GM12865 (cell line): ENCODE measurements around the gene MORN2.
A peak's percentile ranks its signal among the peaks of the same experiment; 100 is the strongest.
"Not testable (repeated sequence)": the region's sequence is repeated elsewhere in the genome, so short reads cannot be mapped to it uniquely, and the experiment has no call there.

Experiments used
- DNase-seq: peaks from one replicate; pipeline ENCODE4 v3.0.0; 2010; ENCODE audit warnings: low read depth
- H3K4me3 ChIP-seq: 2 replicates; pipeline ENCODE4 v1.5.1; 2011; ENCODE audit warnings: mild to moderate bottlenecking, low read depth, low read length, control low read depth
- TF ChIP-seq, protein P1 (sequence below): IDR thresholded peaks from 2 replicates; pipeline ENCODE4 v1.5.1; 2011; ENCODE audit warnings: low read length, control low read depth, low read depth, inconsistent platforms; ENCODE audit not compliant: insufficient read depth; ENCODE audit errors: missing control alignments

The MORN2 gene

DNA sequence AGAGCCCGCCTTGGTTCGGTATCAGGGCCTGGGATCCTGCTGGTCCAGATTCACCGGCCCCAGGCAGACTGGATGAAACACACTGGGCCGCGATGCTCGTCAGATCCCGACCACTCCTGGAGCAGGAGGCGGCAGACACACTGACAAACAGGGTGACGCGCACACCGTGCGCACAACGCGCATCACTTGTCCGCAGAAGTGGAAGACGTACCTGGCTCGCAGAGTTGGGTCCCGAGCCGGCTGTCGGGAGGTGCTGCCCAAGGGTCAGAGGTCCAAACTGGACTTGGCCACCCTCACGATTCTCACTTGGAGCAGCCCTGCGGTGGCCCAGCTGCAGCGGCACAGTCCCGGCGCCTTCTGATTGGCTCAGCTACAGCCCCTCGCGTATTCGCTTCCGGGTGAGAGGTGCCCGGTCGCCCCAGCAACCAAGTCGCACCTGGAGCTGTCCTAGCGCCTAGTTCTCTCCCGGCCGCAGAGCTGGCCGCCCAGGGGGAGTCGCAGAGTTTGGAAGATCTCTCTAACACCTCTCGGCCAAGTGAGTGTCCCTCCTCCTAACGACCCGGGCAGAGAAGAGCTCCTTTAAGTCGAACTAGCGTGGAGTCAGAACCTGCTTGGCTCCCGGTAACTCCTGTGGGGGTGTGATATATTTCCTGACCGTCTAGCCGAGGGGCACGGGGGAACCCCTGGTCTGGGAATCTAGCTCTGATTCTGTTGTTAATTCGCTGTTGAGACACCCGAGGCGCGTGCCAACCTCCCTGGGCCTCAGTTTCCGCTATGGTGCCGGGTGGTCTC, at the start of gene MORN2, which contains the start of gene DHX57:
Gene MORN2 (plus strand): TSS at position 401 of the 792 bp plus-strand sequence.
Gene DHX57 (minus strand): TSS at position 359 of the 792 bp plus-strand sequence. CDS start 7,529 bp downstream, outside the sequence.
- H3K4me3 ChIP-seq = peak within 1 kb of the TSS; percentile 98
- DNase-seq = peak; percentile 86
- TF ChIP-seq, protein P1, sequence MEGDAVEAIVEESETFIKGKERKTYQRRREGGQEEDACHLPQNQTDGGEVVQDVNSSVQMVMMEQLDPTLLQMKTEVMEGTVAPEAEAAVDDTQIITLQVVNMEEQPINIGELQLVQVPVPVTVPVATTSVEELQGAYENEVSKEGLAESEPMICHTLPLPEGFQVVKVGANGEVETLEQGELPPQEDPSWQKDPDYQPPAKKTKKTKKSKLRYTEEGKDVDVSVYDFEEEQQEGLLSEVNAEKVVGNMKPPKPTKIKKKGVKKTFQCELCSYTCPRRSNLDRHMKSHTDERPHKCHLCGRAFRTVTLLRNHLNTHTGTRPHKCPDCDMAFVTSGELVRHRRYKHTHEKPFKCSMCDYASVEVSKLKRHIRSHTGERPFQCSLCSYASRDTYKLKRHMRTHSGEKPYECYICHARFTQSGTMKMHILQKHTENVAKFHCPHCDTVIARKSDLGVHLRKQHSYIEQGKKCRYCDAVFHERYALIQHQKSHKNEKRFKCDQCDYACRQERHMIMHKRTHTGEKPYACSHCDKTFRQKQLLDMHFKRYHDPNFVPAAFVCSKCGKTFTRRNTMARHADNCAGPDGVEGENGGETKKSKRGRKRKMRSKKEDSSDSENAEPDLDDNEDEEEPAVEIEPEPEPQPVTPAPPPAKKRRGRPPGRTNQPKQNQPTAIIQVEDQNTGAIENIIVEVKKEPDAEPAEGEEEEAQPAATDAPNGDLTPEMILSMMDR = no peak

- H3K4me3 ChIP-seq = not testable (repeated sequence)
- DNase-seq = peak; percentile 41
These were observed 48.1 kb upstream of the MORN2 start for GRCh38 chr2:38827539-38828145.

DNA sequence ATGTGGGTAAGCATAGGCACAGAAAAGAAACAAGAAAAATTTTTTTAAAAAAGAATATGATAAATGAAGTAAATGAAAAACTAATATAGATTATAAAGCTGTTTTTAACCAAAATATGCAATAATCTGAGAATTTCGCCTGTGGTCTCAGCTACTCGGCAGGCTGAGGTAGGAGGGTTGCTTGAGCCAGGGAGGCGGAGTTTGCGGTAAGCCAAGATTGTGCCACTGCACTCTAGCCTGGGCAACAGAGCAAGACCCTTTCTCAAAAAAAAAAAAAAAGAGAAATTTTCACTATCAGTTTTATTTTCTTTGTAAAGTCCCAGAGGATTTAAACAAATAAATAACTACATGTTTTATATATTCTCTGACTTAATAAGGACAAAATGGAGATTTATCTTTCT, 47.3 kb upstream of the MORN2 start:
- no peak overlapping the region for H3K4me3 ChIP-seq
- TF ChIP-seq, protein P1 = no peak
- no peak for DNase-seq

DNA sequence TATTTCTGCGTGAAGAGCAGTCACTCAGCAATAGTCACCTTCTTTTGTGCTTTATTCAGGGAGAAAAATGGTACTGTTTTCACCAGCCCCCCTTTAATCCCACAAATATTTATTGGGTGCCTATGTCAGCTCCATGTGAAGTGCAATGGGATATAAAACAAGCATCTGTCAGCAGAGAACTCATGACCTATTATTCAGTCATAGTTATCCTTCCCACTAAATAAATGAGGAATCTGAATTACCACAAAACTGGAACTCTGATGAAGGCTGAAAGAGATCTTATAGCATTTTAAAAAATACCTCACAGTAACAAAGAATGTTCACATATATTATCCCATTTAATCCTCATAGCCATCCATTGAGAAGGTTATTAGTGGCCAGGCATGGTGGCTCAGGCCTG, 45.8 kb upstream of the MORN2 start:
- TF ChIP-seq, protein P1 = no peak
- H3K4me3 ChIP-seq = no peak overlapping the region
- DNase-seq = no peak

DNA sequence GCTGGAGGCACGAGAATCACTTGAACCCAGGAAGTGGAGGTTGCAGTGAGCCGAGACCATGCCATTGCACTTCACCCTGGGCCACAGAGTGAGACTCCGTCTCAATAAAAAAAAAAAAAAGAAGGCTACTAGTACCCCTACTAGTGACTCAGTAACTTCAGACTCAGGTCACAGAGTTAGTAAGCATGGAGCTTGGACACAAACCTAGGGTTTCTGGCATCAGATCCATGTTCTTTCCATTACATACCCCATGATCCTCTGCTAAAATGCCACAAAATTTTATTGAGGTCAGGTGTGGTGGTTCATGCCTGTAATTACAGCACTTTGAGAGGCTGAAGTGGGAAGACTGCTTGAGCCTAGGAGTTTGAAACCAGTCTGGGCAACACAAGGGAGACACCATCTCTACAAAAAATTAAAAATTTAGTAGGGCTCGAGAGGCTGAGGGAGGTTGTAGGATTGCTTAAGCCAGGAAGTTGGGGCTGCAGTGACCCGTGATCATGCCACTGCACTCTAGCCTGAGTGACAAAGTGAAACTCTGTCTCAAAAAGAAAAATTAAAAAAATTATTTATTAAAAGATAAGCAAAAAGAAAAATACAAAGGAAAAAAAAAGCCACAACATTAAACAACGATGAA, 45.1 kb upstream of the MORN2 start:
- TF ChIP-seq, protein P1 = no peak
- H3K4me3 ChIP-seq = no peak overlapping the region
- no peak for DNase-seq

DNA sequence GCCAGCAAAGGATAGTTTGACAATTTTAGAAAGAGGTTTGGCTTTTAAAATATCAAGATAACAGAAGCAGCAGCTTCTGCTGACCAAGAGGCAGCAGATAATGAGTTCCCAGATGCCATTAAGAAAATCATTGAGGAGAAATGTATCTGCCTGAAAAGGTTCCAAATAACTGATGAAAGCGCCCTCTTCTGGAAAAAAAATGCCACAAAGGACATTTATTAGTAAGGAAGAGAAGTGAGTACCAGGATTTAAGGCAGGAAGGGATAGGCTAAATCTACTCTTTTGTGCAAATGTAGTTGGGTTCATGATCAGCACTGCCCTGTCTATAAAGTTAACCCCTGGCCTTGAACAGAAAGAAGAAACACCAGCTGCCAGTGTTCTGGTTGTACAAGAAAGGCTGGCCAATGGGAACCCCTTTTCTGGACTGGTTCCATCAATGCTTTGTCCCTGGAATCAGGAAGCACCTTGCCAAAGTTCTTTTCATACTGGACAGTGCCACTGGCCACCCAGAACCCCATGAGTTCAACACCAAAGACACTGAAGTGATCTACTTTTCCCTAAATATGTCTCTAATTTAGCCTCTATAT, 40.7 kb upstream of the MORN2 start:
- TF ChIP-seq, protein P1 = peak; percentile 25
- peak; percentile 17 for DNase-seq
- H3K4me3 ChIP-seq = no peak overlapping the region

DNA sequence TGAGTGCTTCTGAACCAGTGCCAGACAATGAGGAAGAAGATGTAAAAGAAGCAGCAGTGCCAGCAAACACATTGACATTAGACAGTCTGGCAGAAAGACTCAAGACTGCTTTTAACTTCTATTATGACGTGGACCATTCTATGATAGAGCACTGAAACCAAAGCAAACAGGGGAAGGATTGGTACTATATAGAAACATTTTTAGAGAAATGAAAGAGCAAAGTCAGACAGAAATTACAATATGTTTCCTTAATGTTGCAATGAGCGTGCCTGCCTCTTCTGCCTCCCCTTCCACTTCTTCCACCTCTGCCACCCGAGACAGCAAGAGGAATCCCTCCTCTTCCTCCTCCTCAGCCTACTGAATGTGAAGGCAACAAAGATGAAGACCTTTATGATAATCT, 39.8 kb upstream of the MORN2 start:
- TF ChIP-seq, protein P1 = no peak
- DNase-seq = peak; percentile 73
- no peak overlapping the region for H3K4me3 ChIP-seq
